ENCODE data around the gene PRPSAP1.
"Not testable (repeated sequence)": the region's sequence is repeated elsewhere in the genome, so short reads cannot be mapped to it uniquely, and the experiment has no call there.

Gene PRPSAP1

DNA sequence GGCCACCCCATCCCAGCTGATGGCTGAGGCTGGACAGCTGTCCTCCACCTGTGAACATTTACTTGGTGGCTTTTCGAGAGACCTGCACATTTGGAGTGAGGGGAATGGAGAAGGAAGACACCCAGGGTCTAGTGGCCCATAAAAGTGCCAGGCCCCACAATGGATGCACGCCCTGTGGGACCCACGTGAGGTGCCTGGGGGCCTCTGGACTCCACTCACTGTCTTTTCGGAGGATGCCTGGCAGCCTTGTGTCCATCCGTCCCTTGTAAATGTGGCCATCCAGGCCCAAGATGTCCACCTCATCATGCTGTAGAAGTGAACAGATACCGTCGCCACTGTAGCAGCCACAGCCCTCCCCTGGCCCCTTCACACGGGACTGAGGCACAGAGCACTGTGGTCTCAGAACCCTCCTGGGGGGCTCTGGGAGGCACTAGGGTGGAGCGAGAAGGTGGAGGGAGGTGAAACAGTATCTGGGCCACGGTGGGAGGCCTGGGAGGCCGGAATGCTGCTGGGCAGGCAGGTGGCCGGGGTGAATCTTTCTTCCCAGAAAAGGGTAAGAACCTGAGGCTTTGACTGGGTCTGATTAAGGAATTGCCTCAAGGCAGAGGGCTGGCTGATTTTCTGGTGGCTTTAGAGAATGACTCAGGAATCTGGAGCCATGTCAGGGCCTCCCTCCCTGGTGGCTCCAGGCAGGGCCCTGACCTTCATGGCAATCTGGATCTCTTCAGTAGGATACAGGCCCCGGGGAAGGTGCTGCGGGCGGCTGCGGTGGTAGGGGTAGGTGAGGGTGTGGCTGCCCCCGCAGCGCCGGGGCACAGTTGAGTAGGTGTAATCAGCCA, 77.0 kb downstream of the PRPSAP1 start:
- DNase-seq: no peak

DNA sequence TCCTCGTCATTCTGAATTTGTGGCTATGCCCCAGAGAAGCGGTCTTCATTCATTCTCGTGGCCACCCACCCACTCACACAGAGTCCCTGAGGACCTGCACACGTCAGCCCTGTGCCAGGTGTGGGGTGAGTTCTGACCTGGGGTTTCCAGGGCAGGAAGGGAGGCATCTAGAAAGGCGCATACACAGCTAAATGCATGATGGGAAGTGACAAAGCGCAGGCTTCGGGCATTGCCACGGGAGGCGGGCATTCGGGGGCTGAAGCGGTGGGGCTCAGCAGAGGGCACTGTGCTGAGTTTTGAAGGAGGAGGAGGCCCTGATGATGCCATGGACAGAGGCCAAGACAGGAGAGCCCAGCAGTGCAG, 77.7 kb downstream of the PRPSAP1 start:
- DNase-seq: no peak

DNA sequence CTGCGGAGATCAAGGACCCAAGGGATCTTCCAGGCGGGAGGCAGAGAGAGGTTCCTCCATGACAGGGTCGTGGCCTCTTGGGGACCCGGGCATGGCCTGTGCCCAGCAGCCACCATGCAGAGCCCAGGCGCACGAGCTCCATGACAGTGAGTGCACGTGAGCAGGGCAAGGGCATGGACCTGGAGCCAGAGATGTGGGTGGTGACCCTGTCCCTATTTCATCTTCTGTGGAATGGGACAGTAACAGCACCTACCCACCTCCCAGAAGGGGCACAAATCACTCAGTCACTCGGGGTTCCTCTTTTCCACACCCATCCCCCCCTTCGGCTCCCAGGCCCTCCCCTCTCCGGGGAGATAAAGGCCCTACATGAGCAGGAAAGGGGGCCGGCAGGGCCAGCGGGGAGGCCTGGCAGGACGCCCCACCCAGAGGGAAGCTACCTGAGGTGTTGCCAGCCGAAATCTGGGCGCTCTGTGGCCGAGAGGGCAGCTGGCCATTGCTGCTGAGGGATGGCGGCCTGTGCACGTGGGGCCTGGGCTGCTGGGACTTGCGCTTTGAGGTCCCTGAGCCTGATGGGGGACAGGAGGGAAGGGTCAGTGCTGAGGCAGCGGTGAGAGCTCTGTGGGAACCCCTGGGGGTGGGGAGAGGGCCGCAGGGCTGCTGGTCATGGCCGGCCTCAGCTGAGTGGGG, 78.2 kb downstream of the PRPSAP1 start:
- no peak for DNase-seq

DNA sequence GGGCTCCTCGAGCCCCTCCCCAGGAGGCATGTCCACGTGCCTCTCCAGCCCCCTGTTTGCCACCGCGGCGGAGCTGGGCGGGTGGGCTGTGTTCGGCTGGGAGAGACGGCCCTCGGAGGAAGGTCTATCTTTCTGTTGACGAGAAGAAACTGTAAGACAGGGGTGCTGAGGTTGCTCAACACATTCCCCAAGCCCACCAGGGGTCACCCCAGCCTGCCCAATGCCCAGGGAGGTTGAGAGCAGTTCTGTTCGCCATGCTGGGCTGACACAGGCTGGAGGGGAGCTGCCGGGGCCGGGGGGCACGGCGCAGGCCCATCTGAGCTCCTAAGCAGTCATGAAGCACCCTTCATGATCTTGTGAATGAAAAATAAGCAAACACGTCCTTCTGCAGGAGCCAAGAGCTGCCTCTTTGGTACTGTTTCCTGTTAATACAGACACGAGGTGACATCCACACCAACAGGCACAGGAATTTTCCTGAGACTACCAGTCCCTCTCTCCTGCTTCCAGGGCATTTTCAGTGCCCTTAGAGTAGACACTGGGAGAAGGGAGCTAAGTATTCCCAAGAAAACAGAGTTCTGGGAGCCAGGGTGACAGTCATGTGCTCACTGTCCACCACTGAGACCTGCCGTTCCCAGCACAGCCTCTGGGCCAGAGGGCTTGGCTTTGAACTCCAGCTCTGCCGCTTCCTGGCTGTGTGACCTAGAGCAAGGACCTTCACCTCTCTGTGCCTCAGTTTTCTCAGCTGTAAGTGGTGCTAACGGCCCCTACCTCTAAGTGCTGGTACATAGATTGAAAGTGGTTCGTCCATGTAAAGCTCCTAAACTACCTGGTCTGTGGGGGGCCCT, 79.4 kb downstream of the PRPSAP1 start:
- no peak for DNase-seq

DNA sequence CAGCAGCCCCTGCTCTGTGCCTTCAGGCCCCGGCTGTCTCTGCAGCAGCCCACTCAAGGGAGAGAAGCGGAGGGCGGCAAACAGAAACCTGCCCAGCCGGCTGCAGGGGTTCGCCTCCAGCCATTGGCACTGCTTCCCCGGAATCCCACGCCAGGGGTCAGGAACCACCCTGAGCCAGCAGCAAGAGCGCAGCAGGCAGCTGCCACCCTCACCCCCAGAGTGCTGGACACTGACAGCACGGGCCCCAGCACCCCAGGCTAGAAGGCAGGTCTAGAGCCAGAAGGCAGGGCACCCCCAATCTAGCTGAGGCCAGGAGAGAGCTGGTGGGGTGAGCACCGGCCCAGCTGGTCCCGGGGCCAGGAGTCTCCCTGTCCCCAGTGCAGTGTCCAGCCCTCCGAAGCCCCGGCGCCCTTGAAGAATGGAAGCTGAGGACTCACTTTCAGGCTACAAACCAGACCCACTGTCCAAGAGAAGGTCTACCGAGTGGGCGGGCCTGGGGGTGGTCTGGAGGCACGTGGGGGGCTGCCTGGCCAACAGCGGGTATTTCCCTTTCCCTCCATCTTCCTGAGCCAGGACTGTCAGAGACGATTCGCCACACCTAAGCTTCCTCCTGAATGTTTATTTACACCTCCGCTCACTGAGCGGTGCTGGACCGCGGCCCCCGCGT, 80.1 kb downstream of the PRPSAP1 start:
- DNase-seq: no peak

DNA sequence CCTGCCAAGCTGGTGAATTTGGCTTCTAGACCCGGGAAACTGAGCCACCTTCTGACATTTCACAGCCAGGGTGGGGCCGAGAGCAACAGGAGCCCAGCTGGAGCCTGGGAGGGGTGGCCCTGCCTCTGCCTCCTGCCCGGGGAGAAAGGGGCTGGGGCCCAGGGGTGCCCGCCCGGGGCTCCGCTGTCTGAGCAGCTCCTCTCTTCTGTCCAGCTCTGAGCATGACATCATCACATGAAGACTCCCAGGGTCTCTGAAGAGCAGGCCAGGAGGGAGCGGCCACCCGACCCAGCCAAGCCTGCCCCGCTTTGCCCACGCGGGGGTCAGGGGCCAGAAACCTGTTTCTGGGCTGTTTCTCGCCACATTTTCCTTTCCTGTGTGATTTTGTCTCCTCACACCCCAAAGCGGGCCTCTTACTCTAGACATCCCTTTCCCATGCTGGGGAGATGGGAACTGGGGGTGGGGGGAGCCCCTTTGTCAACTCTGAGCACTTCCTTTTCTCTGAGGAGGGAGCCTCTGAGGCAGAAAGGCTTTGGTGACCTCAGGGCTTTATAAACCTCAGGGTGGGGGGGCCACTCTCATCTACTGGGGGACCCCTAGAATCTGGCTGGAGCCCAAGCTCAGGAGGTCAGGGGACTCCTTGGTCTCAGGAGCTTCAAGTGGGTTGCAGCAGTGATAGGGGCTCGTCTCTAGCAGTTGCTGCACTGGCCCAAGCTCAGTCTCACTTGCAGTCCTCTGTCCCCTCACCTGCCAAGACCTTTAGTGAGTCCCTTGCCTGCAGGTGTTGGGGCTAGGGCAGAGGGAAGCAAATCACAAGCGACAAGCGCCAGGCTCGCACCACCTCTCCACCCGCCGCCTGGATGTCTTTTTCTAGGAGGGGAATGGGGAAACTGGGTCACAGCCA, 80.9 kb downstream of the PRPSAP1 start:
- no peak for DNase-seq

DNA sequence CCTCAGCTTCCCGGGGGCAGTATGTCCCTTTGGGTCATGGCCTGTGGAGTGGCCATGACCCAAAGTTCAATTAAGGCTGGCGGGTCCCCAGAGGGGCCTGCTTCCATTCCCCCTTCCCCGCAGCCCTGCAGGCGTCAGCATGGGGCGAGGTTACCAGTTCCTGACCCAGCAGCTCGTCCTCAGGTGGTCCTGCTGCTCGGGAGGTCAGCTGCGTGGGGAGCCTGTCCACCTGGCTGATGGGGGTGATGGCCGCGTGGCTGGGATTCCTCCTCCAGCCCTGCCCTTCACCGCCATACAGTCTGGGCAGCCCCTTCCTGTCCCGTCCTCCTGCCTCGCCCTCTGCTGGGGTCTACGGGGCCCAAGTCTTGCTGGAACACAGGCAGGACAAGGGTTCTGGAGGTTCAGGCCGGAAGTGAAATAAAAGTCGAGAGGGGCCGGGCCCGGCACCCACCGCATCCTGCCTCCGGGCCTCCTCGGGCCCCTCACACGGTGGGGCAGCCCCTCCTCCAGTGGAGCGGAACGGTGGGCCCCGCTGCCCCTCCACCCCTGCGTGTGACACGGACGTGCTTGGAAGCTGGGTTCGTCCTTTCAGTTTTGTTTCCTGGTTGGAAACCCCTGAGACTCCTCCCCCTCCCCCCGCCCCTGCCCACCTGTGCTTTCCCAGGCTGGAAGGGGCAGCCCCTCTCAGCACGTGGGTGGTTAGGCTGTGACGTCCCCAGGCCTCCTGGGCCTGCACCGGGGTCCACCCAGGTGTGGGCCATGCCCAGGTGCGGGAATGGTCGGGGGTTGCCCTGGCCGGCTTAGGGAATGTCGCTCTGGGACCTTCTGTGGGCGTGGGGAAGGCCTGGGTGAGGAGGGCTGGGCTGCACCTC, 81.8 kb downstream of the PRPSAP1 start:
- no peak for DNase-seq

DNA sequence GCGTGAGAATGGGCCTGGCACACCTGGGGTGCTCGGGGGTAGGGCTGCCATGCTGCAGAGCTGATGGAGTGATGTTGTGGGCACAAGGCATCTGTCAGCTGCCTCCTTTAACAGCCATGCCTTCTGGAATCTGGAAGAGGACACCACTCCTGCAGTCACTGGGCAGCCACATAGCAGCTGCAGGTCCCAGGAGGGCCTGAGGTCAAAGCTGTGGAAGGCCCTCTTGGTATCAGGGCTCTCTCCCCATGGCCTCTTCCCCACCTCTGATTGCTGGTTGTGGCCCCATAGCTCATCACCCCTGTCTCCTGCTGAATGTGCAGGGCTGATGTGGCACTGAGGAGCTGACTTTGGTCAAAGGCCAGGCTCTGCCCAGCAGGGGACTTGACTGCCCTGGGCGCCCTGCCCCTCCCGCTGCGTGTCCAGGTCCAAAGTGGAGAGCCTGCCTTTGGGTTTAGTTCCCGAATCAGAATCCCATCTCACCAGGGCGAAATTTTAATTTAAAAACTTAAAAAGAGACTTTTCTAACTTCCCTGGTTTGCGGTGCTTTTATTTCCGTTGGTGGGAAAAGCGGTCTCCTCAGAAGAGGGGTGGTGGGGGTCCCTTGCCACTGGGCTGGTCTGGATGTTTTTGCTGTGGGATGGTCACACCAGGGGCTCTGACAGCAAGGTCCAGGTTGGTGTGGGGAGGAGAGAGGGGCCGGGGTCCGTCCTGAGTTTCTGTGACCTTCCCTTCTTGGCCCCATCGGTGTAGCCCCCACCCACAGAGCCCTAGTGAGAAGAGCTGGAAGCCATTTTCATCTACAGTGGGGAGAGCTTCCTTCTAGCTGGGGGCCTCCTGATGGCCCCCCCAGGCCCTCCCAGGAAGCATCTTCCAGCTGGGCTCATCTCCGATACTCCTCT, 82.7 kb downstream of the PRPSAP1 start:
- DNase-seq: no peak

DNA sequence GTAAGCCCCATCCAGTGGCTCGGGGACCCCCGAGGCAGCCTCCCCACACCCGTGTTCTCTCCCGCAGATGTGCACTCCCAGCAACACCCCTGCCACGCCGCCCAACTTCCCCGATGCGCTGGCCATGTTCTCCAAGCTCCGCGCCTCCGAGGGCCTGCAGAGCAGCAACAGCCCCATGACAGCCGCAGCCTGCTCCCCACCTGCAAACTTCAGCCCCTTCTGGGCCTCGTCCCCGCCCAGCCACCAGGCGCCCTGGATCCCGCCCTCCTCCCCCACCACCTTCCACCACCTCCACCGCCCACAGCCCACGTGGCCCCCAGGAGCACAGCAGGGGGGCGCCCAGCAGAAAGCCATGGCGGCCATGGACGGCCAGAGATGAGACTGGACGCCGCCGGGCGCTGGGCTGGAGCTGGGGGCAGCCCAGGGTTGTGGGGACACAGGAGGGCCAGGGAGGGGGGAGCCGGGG, 83.6 kb downstream of the PRPSAP1 start:
- no peak for DNase-seq

DNA sequence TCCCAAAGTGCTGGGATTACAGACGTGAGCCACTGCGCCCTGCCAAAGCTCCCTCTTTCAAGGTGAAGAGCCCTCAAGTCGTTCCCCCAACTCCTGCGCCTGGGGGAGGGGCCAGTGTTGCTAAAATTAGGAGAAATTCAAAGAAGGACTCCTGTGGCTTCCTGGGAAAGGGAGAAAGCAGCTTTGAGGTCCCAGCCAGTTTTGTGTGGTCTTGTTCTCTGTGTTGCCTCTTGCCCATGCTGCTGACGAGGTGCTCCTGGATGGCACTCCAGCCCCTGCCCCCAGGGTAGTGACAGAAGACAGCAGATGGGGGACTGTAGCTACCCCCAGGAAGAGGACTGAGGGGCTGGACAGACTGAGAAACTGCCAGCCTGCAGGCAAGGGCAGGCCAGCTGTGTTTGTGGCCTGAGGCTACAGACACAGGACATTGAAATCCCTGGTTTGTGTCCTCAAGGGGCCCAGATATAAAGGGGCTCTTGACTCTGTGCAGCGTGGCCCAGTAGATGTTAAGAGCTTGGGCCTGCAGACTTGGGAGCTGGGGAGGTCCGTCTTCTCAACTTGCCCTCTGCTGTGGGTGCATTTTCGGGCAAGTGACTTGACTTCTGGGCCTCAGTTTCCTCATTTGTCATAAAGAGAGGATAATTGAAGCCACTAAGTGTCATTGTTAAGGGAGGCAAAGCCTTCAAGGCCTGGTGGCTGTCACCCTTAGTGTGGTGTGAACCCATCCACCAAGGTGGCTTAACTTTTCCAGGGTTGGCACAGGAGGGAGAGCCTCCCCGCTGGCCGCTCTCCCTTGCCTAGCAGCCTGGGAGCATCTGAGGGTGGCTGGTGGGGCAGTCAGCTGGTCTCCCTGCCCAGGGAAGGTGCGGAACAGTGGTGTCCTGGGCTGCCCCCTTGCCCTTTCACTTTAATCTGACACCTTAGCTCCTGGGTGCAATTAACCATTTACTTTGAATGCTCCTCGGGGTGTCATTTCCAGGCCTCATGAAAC, 84.4 kb downstream of the PRPSAP1 start:
- no peak for DNase-seq

DNA sequence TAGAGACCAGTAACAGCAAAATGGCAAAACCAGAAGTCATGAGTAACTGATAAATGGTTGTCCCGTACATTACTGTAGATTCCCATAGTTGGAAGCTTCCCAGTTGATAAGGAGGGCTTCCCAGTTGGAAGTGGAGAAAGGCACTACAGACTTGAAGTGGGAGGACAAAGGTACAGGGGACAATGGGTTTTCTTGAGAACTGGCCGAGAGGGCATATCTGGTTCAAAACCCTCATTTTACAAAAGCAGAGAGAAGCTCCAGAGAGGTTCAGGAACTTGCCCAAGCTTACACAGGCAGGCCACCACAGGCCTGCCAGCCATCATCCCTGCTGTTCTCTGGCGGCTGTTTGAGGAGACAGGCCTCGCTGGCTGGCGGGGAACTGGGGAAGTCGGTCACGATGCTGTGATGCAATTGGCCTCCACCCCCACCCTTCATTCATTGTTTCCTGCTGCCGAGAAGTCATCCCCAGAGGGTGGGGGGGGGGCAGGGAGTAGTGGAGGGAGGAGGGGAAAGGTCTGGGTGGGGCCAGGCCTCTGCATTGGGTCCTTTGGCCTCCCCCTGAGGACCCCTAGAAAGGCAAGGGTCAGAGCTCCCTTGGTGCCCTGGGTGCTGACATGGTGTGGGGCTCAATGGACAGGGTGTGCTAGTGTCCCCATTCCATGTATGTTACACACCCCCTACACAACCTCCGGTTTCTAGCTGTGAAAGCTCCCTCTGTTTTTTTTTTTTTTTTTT, 85.5 kb downstream of the PRPSAP1 start:
- DNase-seq: peak; percentile 59 to 68

DNA sequence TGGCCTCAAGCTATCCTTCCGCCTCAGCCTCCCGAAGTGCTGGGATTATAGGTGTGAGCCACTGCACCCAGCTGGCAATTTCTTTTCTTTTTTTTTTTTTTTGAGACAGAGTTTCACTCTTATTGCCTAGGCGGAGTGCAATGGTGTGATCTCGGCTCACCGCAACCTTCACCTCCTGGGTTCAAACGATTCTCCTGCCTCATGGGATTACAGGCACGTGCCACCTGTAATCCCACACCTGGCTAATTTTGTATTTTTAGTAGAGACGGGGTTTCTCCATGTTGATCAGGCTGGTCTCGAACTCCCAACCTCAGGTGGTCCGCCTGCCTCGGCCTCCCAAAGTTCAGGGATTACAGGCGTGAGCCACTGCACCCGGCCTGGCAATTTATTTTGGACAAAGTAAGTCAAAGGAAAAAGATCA, 86.1 kb downstream of the PRPSAP1 start:
- not testable (repeated sequence) for DNase-seq

DNA sequence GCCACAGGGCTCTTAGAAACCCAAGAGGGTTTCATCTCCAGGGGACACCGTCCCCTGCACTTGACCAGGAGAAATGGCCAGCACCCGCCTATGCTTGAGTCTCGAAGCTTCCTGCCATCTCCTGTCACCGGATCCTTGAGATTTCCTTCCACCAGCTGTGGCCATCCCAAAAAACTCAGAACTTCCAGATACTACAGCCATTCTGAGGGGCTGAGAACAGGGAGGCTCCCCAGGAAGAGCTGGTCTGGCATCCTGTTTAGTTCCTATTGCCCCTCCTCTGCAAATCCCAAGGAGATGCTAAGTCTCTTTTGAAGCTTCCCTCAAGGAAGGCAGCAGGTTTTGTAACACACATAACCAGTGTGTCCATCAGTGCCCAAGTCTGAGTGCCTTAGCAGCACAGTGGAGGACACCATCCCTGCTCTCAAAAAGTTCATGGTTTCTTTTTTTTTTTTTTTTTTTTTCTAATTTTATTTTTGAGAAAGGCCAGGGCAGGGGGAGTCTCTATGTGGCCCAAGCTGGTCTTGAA, 86.6 kb downstream of the PRPSAP1 start:
- no peak for DNase-seq

DNA sequence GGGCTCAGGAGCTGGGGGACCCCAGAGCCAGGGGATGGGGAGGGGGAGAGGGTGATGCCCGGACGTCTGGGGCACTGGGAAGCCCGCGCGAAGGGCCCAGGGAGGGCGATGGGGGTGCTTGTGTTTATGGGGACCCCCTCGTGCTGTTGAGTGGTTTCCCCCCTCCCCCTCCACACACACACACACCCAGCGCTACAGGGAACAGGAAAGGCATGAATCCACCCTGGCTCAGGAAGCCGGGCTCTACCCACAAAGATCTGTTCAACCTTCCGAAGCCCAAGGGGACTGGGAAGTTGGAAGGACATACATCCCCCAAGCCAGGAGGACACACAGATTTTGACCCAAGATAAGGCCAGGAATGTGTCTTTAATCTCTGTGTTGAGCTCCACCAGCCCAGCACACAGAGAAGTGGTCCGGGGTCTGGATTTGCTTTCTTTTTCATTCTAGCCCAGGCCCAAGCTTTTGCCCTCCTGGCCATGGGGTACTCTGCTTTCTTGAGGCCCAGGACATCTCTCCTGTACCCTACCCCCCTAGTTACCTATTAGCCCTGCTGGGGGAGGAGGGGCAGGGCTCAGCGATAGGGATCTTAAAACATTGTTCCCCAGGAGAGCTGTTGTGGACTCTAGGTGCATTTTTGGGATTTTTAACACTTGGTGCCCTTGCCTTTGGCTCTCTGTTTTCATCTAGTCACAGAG, 87.3 kb downstream of the PRPSAP1 start:
- DNase-seq: no peak

DNA sequence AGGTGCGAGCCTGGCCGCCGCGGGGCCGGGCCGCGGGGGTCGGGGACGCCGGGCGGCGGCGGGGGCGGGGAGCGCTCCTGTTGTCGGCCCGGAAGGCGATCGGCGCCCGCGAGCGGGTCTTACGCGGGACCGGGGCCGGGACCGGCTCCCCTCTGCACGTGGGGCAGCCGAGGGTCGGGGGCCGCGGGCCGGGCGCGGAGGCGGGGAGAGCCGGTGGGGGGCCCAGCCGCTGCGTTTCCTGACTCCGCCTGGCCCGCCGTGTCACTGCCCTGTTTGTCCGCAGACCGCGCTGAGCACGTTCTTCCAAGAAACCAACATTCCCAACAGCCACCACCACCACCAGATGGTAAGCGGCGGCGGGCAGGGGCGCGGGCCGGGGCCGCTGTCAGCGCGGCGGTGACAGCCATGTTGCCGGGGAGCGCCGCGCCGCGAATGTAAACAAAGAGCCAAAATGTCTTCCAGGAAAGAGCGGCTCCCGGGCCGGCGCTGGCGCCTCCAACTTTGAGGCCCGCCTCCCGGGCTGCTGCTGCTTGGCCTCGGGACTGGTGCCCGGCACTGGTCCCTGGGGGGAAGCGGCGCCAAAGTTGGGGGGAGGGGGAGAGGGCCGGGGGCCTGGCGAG, 88.0 kb downstream of the PRPSAP1 start:
- peak in 1 of 2 donors; percentile 38 for DNase-seq
